PC-3 (cell line): Measurements from ENCODE around the gene SEC63.
A peak's percentile ranks its signal among the peaks of the same experiment; 100 is the strongest.

ENCODE experiments used
- EZH2 ChIP-seq: fragments of 300-600 bp; sonication (generic); IDR thresholded peaks from one replicate; pipeline ENCODE4 v1.6.1; 2017; ENCODE audit warnings: antibody characterized with exemption, mild to moderate bottlenecking, low read length; ENCODE audit not compliant: unreplicated experiment
- EZH2phosphoT487 ChIP-seq: fragments of 300-600 bp; sonication (generic); IDR thresholded peaks from 2 replicates; pipeline ENCODE4 v1.6.1; 2018; ENCODE audit warnings: mild to moderate bottlenecking, antibody characterized with exemption, low read length, borderline replicate concordance
- TF ChIP-seq, protein P1 (sequence below): fragments of 300-600 bp; sonication (generic); conservative IDR thresholded peaks from 2 replicates; pipeline ENCODE4 v1.5.1; 2017; ENCODE audit warnings: antibody characterized with exemption, low read depth, mild to moderate bottlenecking, low read length

GRCh38 chr6:107977283-107977682, 19.3 kb upstream of the SEC63 start:
- TF ChIP-seq EZH2 (no peak), EZH2phosphoT487 (no peak)
- TF ChIP-seq, protein P1, sequence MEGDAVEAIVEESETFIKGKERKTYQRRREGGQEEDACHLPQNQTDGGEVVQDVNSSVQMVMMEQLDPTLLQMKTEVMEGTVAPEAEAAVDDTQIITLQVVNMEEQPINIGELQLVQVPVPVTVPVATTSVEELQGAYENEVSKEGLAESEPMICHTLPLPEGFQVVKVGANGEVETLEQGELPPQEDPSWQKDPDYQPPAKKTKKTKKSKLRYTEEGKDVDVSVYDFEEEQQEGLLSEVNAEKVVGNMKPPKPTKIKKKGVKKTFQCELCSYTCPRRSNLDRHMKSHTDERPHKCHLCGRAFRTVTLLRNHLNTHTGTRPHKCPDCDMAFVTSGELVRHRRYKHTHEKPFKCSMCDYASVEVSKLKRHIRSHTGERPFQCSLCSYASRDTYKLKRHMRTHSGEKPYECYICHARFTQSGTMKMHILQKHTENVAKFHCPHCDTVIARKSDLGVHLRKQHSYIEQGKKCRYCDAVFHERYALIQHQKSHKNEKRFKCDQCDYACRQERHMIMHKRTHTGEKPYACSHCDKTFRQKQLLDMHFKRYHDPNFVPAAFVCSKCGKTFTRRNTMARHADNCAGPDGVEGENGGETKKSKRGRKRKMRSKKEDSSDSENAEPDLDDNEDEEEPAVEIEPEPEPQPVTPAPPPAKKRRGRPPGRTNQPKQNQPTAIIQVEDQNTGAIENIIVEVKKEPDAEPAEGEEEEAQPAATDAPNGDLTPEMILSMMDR, result peak; percentile 59
